Naive B cell (primary cell): ENCODE data around the gene LSAMP. TPM values are rescaled to one million over a fixed set of nuclear protein-coding genes. Genes with fewer than 3 reads are reported as not detected.

Experiments
- ATAC-seq, 2 donors: fragments of 150-1000 bp; cut with Tn5 transposase; 2 replicates each; pipeline ENCODE4 v1.10.0; 2021; ENCODE audit warnings: low read depth in 2 of 2, mild to moderate bottlenecking in 2 of 2, moderate library complexity in 2 of 2
- DNase-seq: peaks from one replicate; pipeline ENCODE4 v3.0.0; 2022
- H3K27ac Mint-ChIP-seq, 6 donors: one replicate each; pipeline ENCODE4 v1.8.0; 2020 to 2022; ENCODE audit warnings: mild to moderate bottlenecking in 6 of 6, mixed read lengths in 6 of 6, moderate library complexity in 5 of 6, inconsistent platforms in 2 of 6
- H3K27me3 Mint-ChIP-seq, 3 donors: one replicate each; pipeline ENCODE4 v1.8.0; 2021 to 2022; ENCODE audit warnings: mixed read lengths in 3 of 3, mild to moderate bottlenecking in 1 of 3
- H3K36me3 Mint-ChIP-seq, 2 donors: one replicate each; pipeline ENCODE4 v1.8.0; 2020 to 2022; ENCODE audit warnings: mixed read lengths in 2 of 2, inconsistent platforms in 1 of 2, mild to moderate bottlenecking in 1 of 2
- H3K4me1 Mint-ChIP-seq, 3 donors: one replicate each; pipeline ENCODE4 v1.8.0; 2020 to 2022; ENCODE audit warnings: mixed read lengths in 3 of 3, inconsistent platforms in 1 of 3, mild to moderate bottlenecking in 1 of 3, moderate library complexity in 1 of 3
- H3K4me3 Mint-ChIP-seq, 8 donors: one replicate each; pipeline ENCODE4 v1.8.0; 2020 to 2022; ENCODE audit warnings: mild to moderate bottlenecking in 8 of 8, mixed read lengths in 8 of 8, moderate library complexity in 8 of 8, inconsistent platforms in 2 of 8
- H3K9me3 Mint-ChIP-seq, 7 donors: one replicate each; pipeline ENCODE4 v1.8.0; 2020 to 2022; ENCODE audit warnings: mixed read lengths in 7 of 7, mild to moderate bottlenecking in 5 of 7, inconsistent platforms in 2 of 7, moderate library complexity in 1 of 7
- polyA plus RNA-seq, 6 donors: library from polyadenylated mRNA; unstranded; fragments of 300-500 nt; fragmentation: Illumina TruSeq; gene quantifications; one replicate each; pipeline ENCODE4 v1.2.3, GENCODE V29; 2021; ENCODE audit warnings: low read depth in 6 of 6

LSAMP gene
- polyA plus RNA-seq, 6 donors from 2014 or later: not detected

DNA sequence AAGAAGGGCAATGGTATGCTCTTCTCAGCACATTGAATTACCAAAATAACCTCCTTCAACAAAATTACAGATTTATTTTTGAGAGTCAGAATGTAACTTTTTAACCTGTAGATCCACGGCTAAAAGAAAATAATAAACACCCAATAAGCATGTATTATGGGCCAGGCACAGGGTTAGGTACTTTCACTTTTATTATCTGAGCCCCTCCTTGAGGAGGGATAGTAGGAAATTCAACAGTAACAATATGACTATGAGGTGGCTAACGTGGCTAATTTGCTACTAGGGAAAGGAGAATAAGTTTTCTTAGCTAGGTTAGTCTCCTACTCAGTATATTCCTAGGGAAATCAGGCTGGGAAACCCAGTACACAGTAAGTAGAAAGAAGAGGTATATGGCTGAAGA, 515.1 kb downstream of the LSAMP start:
- H3K4me1 Mint-ChIP-seq: no peaks in the 10 kb centered on the region
- no peak overlapping the region for H3K27ac Mint-ChIP-seq
- no peak overlapping the region for H3K4me3 Mint-ChIP-seq
- peaks cover 0 to 7% (median 0%) of the 10 kb centered on the region in 7 donors for H3K9me3 Mint-ChIP-seq
- DNase-seq (no peak), ATAC-seq (no peak)
- no peaks in the 10 kb centered on the region for H3K36me3 Mint-ChIP-seq
- H3K27me3 Mint-ChIP-seq: peaks cover 0 to 6% (median 6%) of the 10 kb centered on the region in 3 donors

- peaks cover 0 to 7% (median 3%) of the 10 kb centered on the region in 7 donors for H3K9me3 Mint-ChIP-seq
- no peak for ATAC-seq
- no peak for DNase-seq
- H3K36me3 Mint-ChIP-seq: no peaks in the 10 kb centered on the region
- H3K27me3 Mint-ChIP-seq: peaks cover 0 to 6% (median 6%) of the 10 kb centered on the region in 3 donors
- H3K4me1 Mint-ChIP-seq: no peaks in the 10 kb centered on the region
- no peak overlapping the region for H3K27ac Mint-ChIP-seq
- H3K4me3 Mint-ChIP-seq: no peak overlapping the region
Observed at GRCh38 chr3:115928376-115928775, 516.9 kb downstream of the LSAMP start.

GRCh38 chr3:115927197-115927596, 518.1 kb downstream of the LSAMP start:
- Mint-ChIP-seq H3K4me1 (no peaks in the 10 kb centered on the region), H3K9me3 (peaks cover 0 to 17% (median 8%) of the 10 kb centered on the region in 7 donors), H3K27me3 (peaks cover 0 to 6% (median 6%) of the 10 kb centered on the region in 3 donors), H3K4me3 (no peak overlapping the region), H3K27ac (no peak overlapping the region), H3K36me3 (no peaks in the 10 kb centered on the region)
- ATAC-seq (no peak), DNase-seq (no peak)

DNA sequence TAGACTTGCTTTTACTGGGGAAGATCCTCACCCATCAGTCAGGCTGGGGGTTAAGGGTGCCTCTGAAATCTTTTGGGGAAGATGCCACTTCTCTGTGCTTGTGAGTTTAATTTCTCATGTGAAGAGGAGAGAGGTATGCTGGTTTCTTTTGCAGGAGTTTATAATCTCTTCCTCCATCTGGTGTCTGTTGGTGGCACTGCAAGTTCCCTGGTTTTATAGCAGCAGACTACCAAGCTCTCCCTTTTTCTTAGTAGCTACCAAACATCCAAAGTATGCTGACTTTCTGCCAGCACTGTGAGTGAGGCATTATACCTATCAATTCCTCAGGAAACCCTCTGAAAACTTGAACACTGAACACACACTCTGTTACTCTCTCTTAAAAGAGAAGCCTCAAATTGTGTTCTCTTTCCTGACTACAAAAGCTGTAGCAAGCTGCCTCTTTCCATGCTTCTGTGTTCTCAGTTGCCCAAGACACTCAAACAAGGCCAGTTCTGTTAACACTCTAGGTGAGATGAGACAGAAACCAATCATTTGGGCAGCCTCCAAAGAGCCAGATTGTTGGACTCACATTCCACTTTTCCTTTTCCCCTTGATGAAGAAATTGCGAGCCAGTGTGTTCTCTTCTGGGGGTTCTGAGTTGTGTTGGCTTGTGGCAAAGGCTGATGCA, 522.5 kb downstream of the LSAMP start:
- H3K36me3 Mint-ChIP-seq: no peaks in the 10 kb centered on the region
- ATAC-seq (no peak), DNase-seq (no peak)
- peaks cover 9 to 22% (median 14%) of the 10 kb centered on the region in 7 donors for H3K9me3 Mint-ChIP-seq
- no peak overlapping the region for H3K27ac Mint-ChIP-seq
- no peaks in the 10 kb centered on the region for H3K4me1 Mint-ChIP-seq
- no peaks in the 10 kb centered on the region for H3K27me3 Mint-ChIP-seq
- no peak overlapping the region for H3K4me3 Mint-ChIP-seq

DNA sequence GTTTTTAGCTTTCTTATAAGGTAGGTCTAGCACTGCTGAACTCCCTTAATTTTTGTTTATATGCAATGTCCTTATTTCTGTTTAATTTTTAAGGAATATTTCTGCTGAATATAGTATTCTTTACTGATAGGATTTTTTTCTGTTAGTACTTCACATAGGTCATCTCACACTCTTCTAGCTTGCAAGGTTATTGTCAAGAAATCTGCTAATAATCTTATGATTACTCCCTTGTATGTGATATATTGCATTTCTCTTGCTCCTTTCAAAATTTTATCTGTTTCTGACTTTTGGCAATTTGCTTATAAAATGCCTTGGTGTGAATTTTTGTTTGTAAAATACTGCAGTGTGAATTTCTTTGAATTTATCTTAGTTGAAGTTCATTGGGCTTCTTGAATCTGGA, 523.6 kb downstream of the LSAMP start:
- Mint-ChIP-seq H3K4me1 (no peaks in the 10 kb centered on the region), H3K36me3 (no peaks in the 10 kb centered on the region), H3K9me3 (peaks cover 9 to 22% (median 14%) of the 10 kb centered on the region in 7 donors), H3K27me3 (no peaks in the 10 kb centered on the region), H3K4me3 (no peak overlapping the region), H3K27ac (no peak overlapping the region)
- DNase-seq (no peak), ATAC-seq (no peak)

DNA sequence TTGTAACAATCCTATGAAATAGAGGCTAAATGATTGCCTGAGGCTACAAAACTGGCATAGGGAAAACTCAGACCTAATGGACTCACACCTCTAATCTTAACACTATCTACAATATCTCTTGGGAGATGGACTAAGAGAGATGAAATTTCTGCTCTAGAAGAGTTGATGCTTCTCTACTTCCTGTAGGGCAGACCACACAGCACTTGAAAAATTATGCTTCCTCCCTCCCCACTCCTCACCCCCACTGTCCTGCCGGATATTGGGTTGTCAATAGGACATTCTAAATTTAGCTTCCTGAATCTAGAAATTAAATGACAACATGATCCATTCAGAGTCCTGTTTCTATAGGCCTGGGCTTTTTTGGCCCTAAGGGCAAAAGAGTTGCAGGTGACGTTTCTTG, 526.4 kb downstream of the LSAMP start:
- DNase-seq: no peak
- Mint-ChIP-seq H3K36me3 (no peaks in the 10 kb centered on the region), H3K27ac (peak overlapping the region in 1 of 6 donors; percentile 21), H3K4me1 (no peaks in the 10 kb centered on the region), H3K4me3 (no peak overlapping the region), H3K27me3 (peaks cover 0 to 10% (median 0%) of the 10 kb centered on the region in 3 donors), H3K9me3 (peaks cover 8 to 22% (median 13%) of the 10 kb centered on the region in 7 donors)
- ATAC-seq: no peak

DNA sequence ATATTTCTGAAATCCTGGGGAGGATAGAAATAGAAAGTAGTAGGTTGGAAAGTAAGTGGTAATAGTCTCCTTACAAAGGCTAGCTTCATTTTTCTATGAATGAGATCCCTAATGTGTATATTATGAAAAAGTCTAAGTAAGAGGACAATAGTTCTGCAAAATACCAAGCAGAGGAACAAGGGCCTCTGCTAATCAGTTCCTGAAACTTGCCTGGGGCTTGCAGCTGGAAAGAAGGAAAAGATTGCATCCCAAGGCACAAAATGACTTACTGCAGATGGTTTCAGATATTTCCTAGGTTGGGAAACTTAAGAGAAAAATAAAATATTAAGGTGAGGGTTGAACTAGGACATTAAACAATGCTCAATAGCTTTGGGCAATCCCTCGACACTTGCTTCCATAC, 528.4 kb downstream of the LSAMP start:
- Mint-ChIP-seq H3K4me3 (no peak overlapping the region), H3K4me1 (no peaks in the 10 kb centered on the region), H3K27me3 (peaks cover 0 to 10% (median 0%) of the 10 kb centered on the region in 3 donors), H3K36me3 (no peaks in the 10 kb centered on the region), H3K27ac (no peak overlapping the region), H3K9me3 (peaks cover 2 to 10% (median 5%) of the 10 kb centered on the region in 7 donors)
- no peak for DNase-seq
- ATAC-seq: no peak

DNA sequence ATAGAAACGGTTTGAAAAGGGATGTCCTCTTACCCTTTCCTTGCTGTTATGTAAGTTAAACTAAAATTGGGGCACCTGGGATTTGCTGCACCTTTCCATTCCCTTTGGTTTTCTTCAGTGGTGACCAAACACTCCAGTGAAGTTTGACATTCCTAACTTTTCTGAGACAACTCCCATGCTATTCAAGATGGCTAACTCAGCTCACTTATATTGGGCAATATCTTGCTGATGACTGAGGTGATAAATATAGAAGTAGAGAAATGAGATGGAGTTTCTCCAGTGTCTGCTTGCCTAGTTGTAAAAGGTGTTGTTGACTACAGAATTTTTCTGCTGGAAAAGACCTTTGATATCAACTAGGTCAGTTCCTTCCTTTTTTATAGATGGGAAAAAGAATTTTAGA, 530.2 kb downstream of the LSAMP start:
- H3K27me3 Mint-ChIP-seq: peaks cover 0 to 10% (median 0%) of the 10 kb centered on the region in 3 donors
- H3K36me3 Mint-ChIP-seq: no peaks in the 10 kb centered on the region
- H3K27ac Mint-ChIP-seq: no peak overlapping the region
- no peak for ATAC-seq
- no peaks in the 10 kb centered on the region for H3K4me1 Mint-ChIP-seq
- no peak overlapping the region for H3K4me3 Mint-ChIP-seq
- H3K9me3 Mint-ChIP-seq: peaks cover 0 to 7% (median under 1%) of the 10 kb centered on the region in 7 donors
- DNase-seq: no peak

DNA sequence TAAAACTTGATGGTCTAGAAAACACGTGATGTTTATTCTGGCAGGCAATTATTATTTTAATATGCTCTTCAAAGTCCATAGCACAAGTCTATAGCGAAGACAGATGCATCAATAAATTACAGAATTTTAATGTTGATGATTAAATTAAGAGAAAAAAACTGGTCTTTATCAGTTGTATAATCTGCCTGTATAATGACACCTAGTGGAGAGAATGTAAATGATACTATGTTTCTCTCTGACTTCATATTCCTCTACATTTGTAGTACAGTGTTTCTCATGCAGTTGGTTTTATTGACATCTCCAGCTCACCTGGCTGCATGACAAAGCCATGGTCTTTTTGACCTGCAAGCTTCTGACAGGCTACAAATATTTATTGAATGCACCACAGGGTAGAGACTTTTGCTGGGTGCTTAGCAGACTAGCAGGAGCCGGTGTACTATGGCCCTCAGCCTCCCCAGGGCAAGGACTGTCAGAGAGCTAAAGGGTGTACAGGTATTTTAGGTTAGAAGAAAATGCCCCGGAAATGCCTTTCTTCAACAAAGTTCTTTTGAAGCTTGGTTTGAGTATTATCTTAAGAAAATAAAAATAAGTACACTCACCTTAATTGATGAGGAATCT, 532.1 kb downstream of the LSAMP start:
- H3K36me3 Mint-ChIP-seq: no peaks in the 10 kb centered on the region
- no peak overlapping the region for H3K27ac Mint-ChIP-seq
- H3K4me3 Mint-ChIP-seq: no peak overlapping the region
- peaks cover 0 to 10% (median 0%) of the 10 kb centered on the region in 3 donors for H3K27me3 Mint-ChIP-seq
- DNase-seq: no peak
- no peaks in the 10 kb centered on the region for H3K4me1 Mint-ChIP-seq
- H3K9me3 Mint-ChIP-seq: peaks cover 0 to 2% (median 0%) of the 10 kb centered on the region in 7 donors
- no peak for ATAC-seq

DNA sequence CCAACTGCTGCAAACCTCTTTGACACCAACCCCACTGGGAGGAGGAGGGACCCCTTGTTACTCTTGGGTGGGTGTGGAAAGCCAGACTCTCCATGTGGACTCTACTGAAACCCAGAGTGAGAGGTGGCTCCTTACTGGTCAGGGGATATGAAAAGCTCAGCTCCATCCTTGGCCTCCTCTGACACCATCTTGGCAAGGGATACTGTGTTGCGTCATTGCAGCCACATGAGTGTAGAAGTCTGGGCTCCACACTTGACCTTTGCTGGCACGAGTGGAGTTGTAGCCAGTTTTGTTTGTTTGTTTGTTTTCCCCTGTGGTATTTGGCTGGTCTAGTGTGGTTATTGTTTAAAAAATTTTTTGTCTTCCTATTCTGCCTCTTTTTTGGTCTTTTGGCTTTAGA, 532.9 kb downstream of the LSAMP start:
- H3K36me3 Mint-ChIP-seq: no peaks in the 10 kb centered on the region
- DNase-seq (no peak), ATAC-seq (no peak)
- H3K4me1 Mint-ChIP-seq: no peaks in the 10 kb centered on the region
- H3K27ac Mint-ChIP-seq: no peak overlapping the region
- peaks cover 0 to 2% (median 0%) of the 10 kb centered on the region in 7 donors for H3K9me3 Mint-ChIP-seq
- H3K4me3 Mint-ChIP-seq: no peak overlapping the region
- peaks cover 0 to 10% (median 0%) of the 10 kb centered on the region in 3 donors for H3K27me3 Mint-ChIP-seq

DNA sequence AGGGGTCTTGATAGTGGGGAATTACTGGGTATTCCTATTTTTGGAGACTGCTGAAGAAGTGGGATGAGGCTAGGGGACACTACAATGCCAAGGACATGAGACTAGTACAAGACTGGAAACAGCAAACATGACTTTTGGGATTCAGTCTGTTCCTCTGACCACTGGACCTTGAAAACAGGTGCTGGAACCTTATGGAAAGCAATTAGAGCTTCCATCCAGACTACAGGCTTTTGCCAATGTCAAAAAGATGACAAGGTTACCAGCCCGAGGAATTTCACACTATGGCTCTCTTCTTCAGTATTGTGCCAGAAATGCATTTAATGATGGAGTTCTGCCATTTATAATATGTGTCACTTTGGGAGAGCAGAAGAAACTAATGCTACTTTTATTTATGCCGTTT, 539.4 kb downstream of the LSAMP start:
- no peaks in the 10 kb centered on the region for H3K4me1 Mint-ChIP-seq
- peaks cover 0 to 4% (median 0%) of the 10 kb centered on the region in 3 donors for H3K27me3 Mint-ChIP-seq
- no peaks in the 10 kb centered on the region for H3K36me3 Mint-ChIP-seq
- DNase-seq: no peak
- H3K9me3 Mint-ChIP-seq: peaks cover 0 to 7% (median 3%) of the 10 kb centered on the region in 7 donors
- ATAC-seq: no peak
- H3K27ac Mint-ChIP-seq: no peak overlapping the region
- H3K4me3 Mint-ChIP-seq: no peak overlapping the region

DNA sequence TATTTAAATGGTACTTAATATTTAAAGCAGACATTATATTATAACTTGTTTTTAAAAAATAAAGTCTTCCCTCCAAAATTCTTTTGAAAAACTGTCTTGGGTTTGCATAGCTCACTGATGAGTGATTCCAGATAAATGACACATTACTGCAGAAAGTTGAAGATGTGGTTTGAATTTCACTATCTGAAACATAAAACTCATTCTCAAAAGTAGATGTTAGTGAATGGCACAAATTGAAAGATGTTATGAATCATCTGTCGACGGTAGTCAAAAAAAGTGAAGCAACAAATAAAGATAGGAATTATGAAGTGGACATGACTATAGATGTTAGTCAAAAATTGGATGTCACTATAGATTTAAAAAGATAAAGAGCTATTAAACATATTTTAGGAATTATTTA, 541.4 kb downstream of the LSAMP start:
- Mint-ChIP-seq H3K27me3 (peaks cover 0 to 4% (median 0%) of the 10 kb centered on the region in 3 donors), H3K27ac (no peak overlapping the region), H3K9me3 (peaks cover 0 to 7% (median 3%) of the 10 kb centered on the region in 7 donors), H3K36me3 (no peaks in the 10 kb centered on the region), H3K4me1 (no peaks in the 10 kb centered on the region), H3K4me3 (no peak overlapping the region)
- ATAC-seq (no peak), DNase-seq (no peak)

DNA sequence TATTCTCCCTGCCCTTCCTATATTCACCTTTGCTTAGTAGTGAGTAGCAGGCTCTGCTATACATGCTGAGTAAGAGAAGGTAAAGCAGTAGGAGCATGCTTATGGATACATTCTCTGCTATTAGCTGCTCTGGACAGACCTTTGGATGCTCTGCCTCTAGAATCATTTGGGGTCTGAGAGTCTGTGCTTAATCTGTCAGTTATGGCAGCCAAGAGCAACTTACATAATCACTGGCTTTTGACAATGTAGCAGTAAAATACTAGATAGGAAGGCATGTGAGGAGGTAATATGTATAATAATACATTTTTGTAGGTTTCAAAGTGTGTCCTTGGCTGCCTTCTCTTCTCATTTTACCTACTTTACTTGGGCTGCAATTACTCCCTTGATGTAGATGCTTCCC, 544.3 kb downstream of the LSAMP start:
- no peaks in the 10 kb centered on the region for H3K4me1 Mint-ChIP-seq
- H3K36me3 Mint-ChIP-seq: no peaks in the 10 kb centered on the region
- peaks cover 0 to 9% (median 9%) of the 10 kb centered on the region in 3 donors for H3K27me3 Mint-ChIP-seq
- ATAC-seq (no peak), DNase-seq (no peak)
- no peak overlapping the region for H3K27ac Mint-ChIP-seq
- no peak overlapping the region for H3K4me3 Mint-ChIP-seq
- H3K9me3 Mint-ChIP-seq: peaks cover 0 to 7% (median 3%) of the 10 kb centered on the region in 7 donors

DNA sequence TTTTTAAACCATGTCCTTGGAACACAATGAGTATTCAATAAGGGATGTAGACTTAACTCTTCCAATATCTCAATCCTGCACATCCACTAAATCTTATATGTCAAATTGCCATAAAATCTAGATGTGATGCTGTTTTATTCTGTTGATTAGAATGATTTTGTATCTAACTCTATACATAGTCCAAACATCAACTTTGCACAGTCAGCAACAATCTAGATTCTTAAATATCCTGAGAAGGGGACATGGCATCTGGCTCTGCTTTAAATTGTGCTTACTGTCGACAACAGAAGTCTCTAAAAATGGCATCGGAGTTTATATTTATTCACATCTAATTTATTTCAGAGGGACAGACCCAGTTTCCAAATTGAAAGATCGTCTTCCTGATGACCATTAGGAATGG, 545.8 kb downstream of the LSAMP start:
- DNase-seq (no peak), ATAC-seq (no peak)
- peaks cover 0 to 7% (median 3%) of the 10 kb centered on the region in 7 donors for H3K9me3 Mint-ChIP-seq
- H3K4me3 Mint-ChIP-seq: no peak overlapping the region
- H3K27me3 Mint-ChIP-seq: peaks cover 0 to 9% (median 9%) of the 10 kb centered on the region in 3 donors
- no peak overlapping the region for H3K27ac Mint-ChIP-seq
- no peaks in the 10 kb centered on the region for H3K4me1 Mint-ChIP-seq
- H3K36me3 Mint-ChIP-seq: no peaks in the 10 kb centered on the region
